Kidney (tissue), 14 donors: ENCODE measurements around the gene BMERB1. TPM values are rescaled to one million over a fixed set of nuclear protein-coding genes. Genes with fewer than 3 reads are reported as not detected.
A peak's percentile ranks its signal among the peaks of the same experiment; 100 is the strongest.
"Not testable (repeated sequence)": the region's sequence is repeated elsewhere in the genome, so short reads cannot be mapped to it uniquely, and the experiment has no call there.

Experiments
- DNase-seq, 5 donors: peaks; one replicate each; pipeline ENCODE4 v3.0.0-alpha.2; 2013 to 2020
- FAIRE-seq: peaks from 2 replicates; lab custom pipeline; 2012; peaks lifted over from hg19 to GRCh38; lab: Jason Lieb, UNC
- H3K27ac ChIP-seq, 2 donors: one replicate each; pipeline ENCODE4 v1.7.0; 2013; ENCODE audit warnings: low read depth in 2 of 2, low read length in 2 of 2, inconsistent platforms in 1 of 2
- H3K27me3 ChIP-seq: one replicate; pipeline ENCODE4 v1.7.1; 2013; ENCODE audit warnings: low read length, inconsistent platforms; ENCODE audit not compliant: control insufficient read depth, insufficient read depth
- H3K36me3 ChIP-seq, 3 donors: one replicate each; pipeline versions ENCODE4 v1.7.0 to v1.7.1; 2013; ENCODE audit warnings: low read length in 3 of 3, control low read depth in 1 of 3, inconsistent platforms in 1 of 3; ENCODE audit not compliant: insufficient read depth in 3 of 3, control insufficient read depth in 2 of 3
- H3K4me1 ChIP-seq, 3 donors: one replicate each; pipeline versions ENCODE4 v1.7.0 to v1.7.1; 2013; ENCODE audit warnings: low read length in 3 of 3, inconsistent platforms in 1 of 3, low read depth in 1 of 3; ENCODE audit not compliant: control insufficient read depth in 2 of 3, insufficient read depth in 2 of 3
- H3K4me3 ChIP-seq, 3 donors: one replicate each; pipeline versions ENCODE4 v1.7.0 to v1.8.1; 2013; ENCODE audit warnings: low read length in 3 of 3, control low read depth in 1 of 3, inconsistent platforms in 1 of 3
- H3K9ac ChIP-seq, 3 donors: one replicate each; pipeline versions ENCODE4 v1.7.0 to v1.7.1; 2013; ENCODE audit warnings: low read length in 3 of 3, control low read depth in 1 of 3, inconsistent platforms in 1 of 3
- H3K9me3 ChIP-seq, 3 donors: one replicate each; pipeline versions ENCODE4 v1.7.0 to v1.7.1; 2013; ENCODE audit warnings: low read length in 3 of 3, control low read depth in 1 of 3, inconsistent platforms in 1 of 3; ENCODE audit not compliant: control insufficient read depth in 2 of 3, insufficient read depth in 1 of 3
- intact Hi-C: fragments of 100-400 bp; cut with DNase I; formaldehyde crosslinking; loops from one replicate; pipeline ENCODE4 v1.11.1; 2022
- polyA plus RNA-seq: library from polyadenylated mRNA; stranded (reverse); fragments of 350-450 nt; fragmentation: Illumina TruSeq; extraction: RNeasy Lipid Tissue Mini Kit (QIAGEN cat#74804); gene quantifications from one replicate; pipeline ENCODE4 v1.2.3, GENCODE V29; 2014; ENCODE audit warnings: low read depth, low replicate concordance; ENCODE audit not compliant: insufficient read depth
- total RNA-seq: library from RNA; stranded (reverse); fragmentation: NEBNext Ultra II Directional; extraction: Animal tissue kit (Norgen Biotek cat#: 25700); gene quantifications from one replicate; pipeline ENCODE4 v1.2.1, GENCODE V29; 2021
- TF ChIP-seq, protein P1 (sequence below): IDR thresholded peaks from 3 replicates; pipeline ENCODE4 v1.5.1; 2012; ENCODE audit warnings: mild to moderate bottlenecking, moderate library complexity, borderline replicate concordance; ENCODE audit not compliant: insufficient read depth; ENCODE audit errors: extremely low read depth
- donor health status: control.
- donor health status: control.
- donor health status: control.
- donor health status: control.
- donor health status: control.
- donor health status: DM: yes; HTN: yes; CAD: no.
- donor health status: Normal renal cell carcinoma (clear cell type).

BMERB1 gene
- total and polyA plus RNA-seq, 2 donors from 2014 or later, result 33.4 to 48.8 TPM

DNA sequence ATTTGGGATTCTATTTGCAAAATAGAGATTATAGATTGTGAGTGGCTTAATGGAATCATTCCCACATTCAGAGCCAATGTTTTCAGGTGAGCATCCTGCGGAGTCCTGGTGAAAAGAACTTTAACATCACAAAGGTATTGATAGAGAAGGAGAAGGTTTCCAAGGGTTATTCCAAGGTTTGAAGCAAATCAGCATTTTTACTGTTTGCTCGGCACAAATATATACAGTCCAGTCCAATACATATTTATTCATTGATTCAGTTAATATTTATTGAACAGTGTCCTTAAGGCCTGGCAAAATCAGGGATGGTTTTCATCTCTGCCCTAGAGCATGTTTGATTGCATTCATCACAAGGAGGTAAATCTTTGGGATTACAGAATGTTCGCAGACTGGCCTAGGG lies 32.4 kb upstream of the BMERB1 start:
- no peak for DNase-seq
- Histone ChIP-seq H3K9ac (no peak overlapping the region), H3K36me3 (peaks cover 0 to 3% (median 0%) of the 10 kb centered on the region in 3 donors), H3K4me3 (no peak overlapping the region), H3K27me3 (no peaks in the 10 kb centered on the region), H3K27ac (no peak overlapping the region), H3K9me3 (no peaks in the 10 kb centered on the region), H3K4me1 (no peaks in the 10 kb centered on the region)
- no peak for FAIRE-seq
- intact Hi-C loops, result no loop called here
- TF ChIP-seq, protein P1, sequence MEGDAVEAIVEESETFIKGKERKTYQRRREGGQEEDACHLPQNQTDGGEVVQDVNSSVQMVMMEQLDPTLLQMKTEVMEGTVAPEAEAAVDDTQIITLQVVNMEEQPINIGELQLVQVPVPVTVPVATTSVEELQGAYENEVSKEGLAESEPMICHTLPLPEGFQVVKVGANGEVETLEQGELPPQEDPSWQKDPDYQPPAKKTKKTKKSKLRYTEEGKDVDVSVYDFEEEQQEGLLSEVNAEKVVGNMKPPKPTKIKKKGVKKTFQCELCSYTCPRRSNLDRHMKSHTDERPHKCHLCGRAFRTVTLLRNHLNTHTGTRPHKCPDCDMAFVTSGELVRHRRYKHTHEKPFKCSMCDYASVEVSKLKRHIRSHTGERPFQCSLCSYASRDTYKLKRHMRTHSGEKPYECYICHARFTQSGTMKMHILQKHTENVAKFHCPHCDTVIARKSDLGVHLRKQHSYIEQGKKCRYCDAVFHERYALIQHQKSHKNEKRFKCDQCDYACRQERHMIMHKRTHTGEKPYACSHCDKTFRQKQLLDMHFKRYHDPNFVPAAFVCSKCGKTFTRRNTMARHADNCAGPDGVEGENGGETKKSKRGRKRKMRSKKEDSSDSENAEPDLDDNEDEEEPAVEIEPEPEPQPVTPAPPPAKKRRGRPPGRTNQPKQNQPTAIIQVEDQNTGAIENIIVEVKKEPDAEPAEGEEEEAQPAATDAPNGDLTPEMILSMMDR, result no peak

DNA sequence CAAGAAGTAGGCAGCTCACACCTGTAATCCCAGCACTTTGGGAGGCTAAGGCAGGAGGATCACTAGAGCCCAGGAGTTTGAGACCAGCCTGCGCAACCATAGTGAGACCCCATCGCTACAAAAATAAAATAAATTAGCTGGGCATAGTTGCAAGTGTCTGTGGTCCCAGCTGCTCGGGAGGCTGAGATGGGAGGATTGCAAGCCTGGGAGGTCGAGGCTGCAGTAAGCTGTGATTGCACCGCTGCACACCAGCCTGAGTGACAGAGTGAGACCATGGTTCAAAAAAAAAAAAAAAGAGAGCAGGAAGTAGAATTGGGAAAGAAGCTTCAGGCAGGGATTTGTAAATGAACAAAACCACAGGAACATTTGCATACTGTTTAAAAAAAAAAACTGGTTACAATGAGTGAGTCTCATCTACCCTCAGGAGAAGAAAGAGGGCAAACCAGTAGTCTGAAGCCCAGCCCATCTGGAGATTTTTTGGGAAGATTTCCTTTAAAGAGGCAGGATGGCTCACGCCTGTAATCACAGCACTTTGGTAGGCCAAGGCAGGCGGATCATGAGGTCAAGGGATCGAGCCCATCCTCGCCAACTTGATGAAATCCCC lies 30.9 kb upstream of the BMERB1 start:
- H3K4me3 ChIP-seq, result no peak overlapping the region
- no peak overlapping the region for H3K9ac ChIP-seq
- FAIRE-seq (no peak), DNase-seq (no peak)
- peaks cover 0 to 3% (median 0%) of the 10 kb centered on the region in 3 donors for H3K36me3 ChIP-seq
- no peak overlapping the region for H3K27ac ChIP-seq
- no peaks in the 10 kb centered on the region for H3K9me3 ChIP-seq
- intact Hi-C loops, result no loop called here
- TF ChIP-seq, protein P1, result no peak
- H3K27me3 ChIP-seq, result no peaks in the 10 kb centered on the region
- no peaks in the 10 kb centered on the region for H3K4me1 ChIP-seq

DNA sequence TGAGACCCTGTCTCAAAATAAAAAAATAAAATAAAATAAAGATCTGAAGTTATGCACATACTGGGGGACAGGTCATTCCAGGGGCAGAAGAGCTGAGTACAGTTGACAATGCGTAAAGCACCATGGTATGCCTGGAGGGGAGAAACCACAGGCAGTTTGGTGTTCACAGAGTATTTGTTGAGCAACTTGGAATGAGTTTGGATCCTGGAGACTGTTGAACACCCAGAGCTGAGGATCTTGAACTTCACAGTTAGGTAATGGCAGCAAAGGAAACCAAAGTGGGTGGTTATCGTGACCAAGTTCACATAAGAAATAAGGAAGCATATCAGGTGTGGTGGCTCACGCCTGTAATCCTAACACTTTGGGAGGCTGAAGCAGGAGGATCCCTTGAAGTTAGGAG lies 30.3 kb upstream of the BMERB1 start:
- H3K4me1 ChIP-seq, H3K27ac ChIP-seq, FAIRE-seq, H3K36me3 ChIP-seq, DNase-seq, H3K9ac ChIP-seq, H3K9me3 ChIP-seq, H3K27me3 ChIP-seq, H3K4me3 ChIP-seq, intact Hi-C loops: not testable (repeated sequence)

DNA sequence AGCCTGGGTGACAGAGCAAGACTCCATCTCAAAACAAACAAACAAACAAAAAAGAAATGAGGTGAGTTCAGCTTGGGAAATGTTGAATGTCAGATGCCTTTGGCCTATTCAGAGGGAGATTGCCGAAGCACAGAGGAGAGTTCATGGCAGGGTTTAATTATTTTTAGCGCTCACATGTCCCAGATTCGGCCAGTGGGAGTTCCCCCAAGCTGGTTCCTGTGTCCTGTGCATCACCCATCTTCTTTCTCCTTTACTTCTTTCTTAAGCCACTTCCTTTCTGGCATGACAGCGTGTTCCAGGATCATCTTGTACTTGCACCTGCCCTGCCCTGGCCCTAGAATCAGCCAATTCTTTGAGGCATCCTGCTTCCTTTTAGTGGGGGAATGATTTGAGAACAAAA lies 29.6 kb upstream of the BMERB1 start:
- Histone ChIP-seq H3K4me1 (no peaks in the 10 kb centered on the region), H3K9me3 (no peaks in the 10 kb centered on the region), H3K27ac (peak overlapping the region in 1 of 2 donors; percentile 47), H3K36me3 (peaks cover 0 to 3% (median 0%) of the 10 kb centered on the region in 3 donors), H3K27me3 (no peaks in the 10 kb centered on the region), H3K9ac (no peak overlapping the region), H3K4me3 (no peak overlapping the region)
- FAIRE-seq, result no peak
- TF ChIP-seq, protein P1, result no peak
- intact Hi-C loops, result no loop called here
- DNase-seq, result no peak

DNA sequence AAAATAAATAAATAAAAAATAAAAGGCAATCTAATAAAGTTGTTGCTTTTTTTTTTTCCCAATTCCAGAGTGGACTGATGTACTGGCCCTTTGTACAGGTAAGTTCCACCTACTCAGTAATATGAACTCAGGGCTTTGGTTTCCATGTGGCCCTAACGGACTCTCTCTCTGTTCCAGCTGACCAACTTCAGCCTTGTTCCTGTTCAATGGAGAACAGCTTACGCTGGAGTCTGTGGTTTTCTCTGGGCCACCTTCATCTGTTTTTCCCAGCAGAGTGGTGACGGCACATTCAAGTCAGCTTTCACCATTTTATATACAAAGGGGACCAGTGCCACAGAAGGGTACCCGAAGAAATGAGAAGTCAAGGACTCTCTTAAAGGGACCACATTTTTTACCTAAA lies 26.6 kb upstream of the BMERB1 start:
- H3K4me3 ChIP-seq, DNase-seq, intact Hi-C loops, FAIRE-seq, H3K9ac ChIP-seq, H3K36me3 ChIP-seq, H3K9me3 ChIP-seq, H3K27me3 ChIP-seq, H3K27ac ChIP-seq, H3K4me1 ChIP-seq: not testable (repeated sequence)

DNA sequence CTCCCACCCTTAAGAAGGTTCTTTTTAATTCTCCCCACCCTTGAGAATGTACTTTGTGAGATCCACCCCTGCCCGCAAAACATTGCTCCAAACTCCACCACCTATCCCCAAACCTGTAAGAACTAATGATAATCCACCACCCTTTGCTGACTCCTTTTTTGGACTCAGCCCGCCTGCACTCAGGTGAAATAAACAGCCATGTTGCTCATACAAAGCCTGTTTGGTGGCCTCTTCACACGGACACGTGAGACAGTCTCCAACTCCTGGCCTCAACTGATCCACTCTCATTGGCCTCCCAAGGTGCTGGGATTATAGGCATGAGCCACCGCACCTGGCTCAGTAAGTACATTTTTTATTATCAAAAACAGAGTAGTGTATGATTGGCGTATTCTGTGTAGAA lies 24.9 kb upstream of the BMERB1 start:
- FAIRE-seq, H3K4me1 ChIP-seq: not testable (repeated sequence)

More for the DNA sequence above, 24.9 kb upstream of the BMERB1 start:
- H3K9me3 ChIP-seq, H3K9ac ChIP-seq, intact Hi-C loops, H3K27ac ChIP-seq, H3K36me3 ChIP-seq, H3K27me3 ChIP-seq, H3K4me3 ChIP-seq, DNase-seq: not testable (repeated sequence)
